NT2/D1 (cell line): ENCODE results near the gene KAZN.

ENCODE experiments used
- DNase-seq: peaks from one replicate; pipeline ENCODE4 v3.0.0-alpha.2; 2011; ENCODE audit warnings: low read depth, low spot score
- H3K27me3 ChIP-seq: 2 replicates; pipeline ENCODE4 v1.6.0; 2011; ENCODE audit warnings: mild to moderate bottlenecking; ENCODE audit not compliant: insufficient read length, insufficient read depth
- H3K36me3 ChIP-seq: 2 replicates; pipeline ENCODE4 v1.6.1; 2011; ENCODE audit warnings: mild to moderate bottlenecking, low read length, mixed read lengths; ENCODE audit not compliant: insufficient read depth, insufficient read length
- H3K4me1 ChIP-seq: 2 replicates; pipeline ENCODE4 v1.5.1; 2011; ENCODE audit not compliant: insufficient read depth, insufficient read length
- H3K4me3 ChIP-seq: 2 replicates; pipeline ENCODE4 v1.5.1; 2011; ENCODE audit warnings: low read depth; ENCODE audit not compliant: insufficient read length
- H3K9ac ChIP-seq: 2 replicates; pipeline ENCODE4 v1.6.0; 2011; ENCODE audit warnings: low read depth; ENCODE audit not compliant: insufficient read length
- H3K9me3 ChIP-seq: 2 replicates; pipeline ENCODE4 v1.5.1; 2011; ENCODE audit warnings: mild to moderate bottlenecking, low read length; ENCODE audit not compliant: insufficient read depth
- SUZ12 ChIP-seq: IDR thresholded peaks from 2 replicates; pipeline ENCODE4 v1.6.1; 2011; ENCODE audit not compliant: insufficient read length, insufficient read depth; ENCODE audit errors: extremely low read depth
- YY1 ChIP-seq: IDR thresholded peaks from 2 replicates; pipeline ENCODE4 v1.6.1; 2011; ENCODE audit not compliant: insufficient read length, insufficient read depth
- ZNF274 ChIP-seq: IDR thresholded peaks from 2 replicates; pipeline ENCODE4 v1.6.1; 2011; ENCODE audit warnings: mild to moderate bottlenecking, low read depth, low read length

The KAZN gene

DNA sequence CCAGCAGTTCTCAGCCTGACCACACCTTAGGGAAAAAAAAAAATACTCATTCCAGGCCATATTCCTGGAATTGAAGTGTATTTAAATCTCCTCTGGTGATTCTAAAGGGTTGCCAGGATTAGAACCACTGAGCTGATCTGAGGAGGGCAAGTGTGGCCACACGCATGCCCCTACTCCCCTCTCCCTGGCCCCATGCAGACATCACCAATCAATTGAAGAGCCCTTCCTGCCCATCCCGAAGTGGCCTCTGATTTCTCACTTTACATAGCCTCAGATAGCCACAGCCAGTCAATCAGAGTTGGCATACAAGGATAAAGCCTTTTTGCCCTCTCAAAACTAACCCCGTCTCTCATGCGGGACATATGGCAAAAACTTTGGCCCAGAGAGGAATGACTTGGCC lies 470.5 kb downstream of the KAZN start:
- DNase-seq: no peak
- Histone ChIP-seq H3K4me1 (no peaks in the 10 kb centered on the region), H3K36me3 (peaks cover 16% of the 10 kb centered on the region), H3K27me3 (no peaks in the 10 kb centered on the region), H3K4me3 (no peak overlapping the region), H3K9me3 (no peaks in the 10 kb centered on the region), H3K9ac (no peak overlapping the region)
- TF ChIP-seq YY1 (no peak), SUZ12 (no peak)

DNA sequence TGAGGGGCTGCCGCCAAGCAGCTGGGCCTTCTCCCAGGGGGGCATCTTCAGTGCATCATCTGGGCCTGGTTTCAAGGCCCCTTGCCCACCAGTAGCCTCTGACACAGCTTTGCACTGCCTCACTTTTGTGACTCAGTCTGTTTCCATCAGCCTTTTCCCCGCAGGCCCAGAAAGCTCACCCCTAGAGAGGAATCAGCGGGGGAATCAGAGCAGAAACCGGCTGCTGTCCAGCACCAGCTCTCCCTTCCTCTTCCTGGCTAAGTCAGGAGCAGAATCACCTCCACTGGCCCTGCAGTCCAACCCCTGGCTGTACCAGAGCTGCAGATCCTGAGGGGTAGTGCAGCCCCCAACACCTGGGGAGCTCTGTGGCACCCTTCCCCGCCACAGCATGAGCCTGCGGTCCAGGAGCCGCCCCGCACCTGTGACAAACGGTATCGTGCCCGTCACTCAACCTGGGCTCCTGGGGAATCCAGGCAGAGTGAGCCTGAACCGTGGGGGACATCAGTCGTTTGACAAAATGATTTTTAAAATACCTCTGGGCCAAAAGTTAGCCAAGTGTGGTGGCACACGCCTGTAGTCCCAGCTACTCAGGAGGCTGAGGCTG lies 471.8 kb downstream of the KAZN start:
- no peaks in the 10 kb centered on the region for H3K9me3 ChIP-seq
- H3K9ac ChIP-seq: no peak overlapping the region
- no peak overlapping the region for H3K4me3 ChIP-seq
- H3K27me3 ChIP-seq: no peaks in the 10 kb centered on the region
- H3K36me3 ChIP-seq: peaks cover 9% of the 10 kb centered on the region
- DNase-seq: no peak
- H3K4me1 ChIP-seq: no peaks in the 10 kb centered on the region
- TF ChIP-seq YY1 (no peak), ZNF274 (no peak), SUZ12 (no peak)

DNA sequence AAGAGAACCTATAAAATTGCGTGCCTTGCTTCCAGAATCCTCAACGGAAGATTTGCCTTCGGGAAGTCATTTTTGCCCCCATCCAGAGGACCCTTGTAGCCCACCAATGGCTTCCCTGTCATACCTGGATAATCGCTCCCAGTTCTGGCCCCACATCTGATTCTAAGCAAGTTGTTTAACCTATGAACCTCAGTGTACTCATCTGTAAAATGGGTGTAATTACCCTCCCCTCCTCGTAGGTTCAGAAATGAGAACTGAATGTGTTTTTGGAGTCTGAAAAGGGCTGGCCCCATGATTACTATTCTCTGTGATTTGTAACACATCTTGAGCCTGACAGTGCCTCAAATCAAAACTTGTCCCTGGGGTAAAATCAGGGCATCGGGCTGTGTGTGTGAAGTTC lies 473.5 kb downstream of the KAZN start:
- DNase-seq: no peak
- no peak for TF ChIP-seq YY1
- TF ChIP-seq ZNF274: no peak
- TF ChIP-seq SUZ12: no peak
- Histone ChIP-seq H3K9ac (no peak overlapping the region), H3K27me3 (no peaks in the 10 kb centered on the region), H3K9me3 (no peaks in the 10 kb centered on the region), H3K4me1 (no peaks in the 10 kb centered on the region), H3K36me3 (peaks cover 5% of the 10 kb centered on the region), H3K4me3 (no peak overlapping the region)

DNA sequence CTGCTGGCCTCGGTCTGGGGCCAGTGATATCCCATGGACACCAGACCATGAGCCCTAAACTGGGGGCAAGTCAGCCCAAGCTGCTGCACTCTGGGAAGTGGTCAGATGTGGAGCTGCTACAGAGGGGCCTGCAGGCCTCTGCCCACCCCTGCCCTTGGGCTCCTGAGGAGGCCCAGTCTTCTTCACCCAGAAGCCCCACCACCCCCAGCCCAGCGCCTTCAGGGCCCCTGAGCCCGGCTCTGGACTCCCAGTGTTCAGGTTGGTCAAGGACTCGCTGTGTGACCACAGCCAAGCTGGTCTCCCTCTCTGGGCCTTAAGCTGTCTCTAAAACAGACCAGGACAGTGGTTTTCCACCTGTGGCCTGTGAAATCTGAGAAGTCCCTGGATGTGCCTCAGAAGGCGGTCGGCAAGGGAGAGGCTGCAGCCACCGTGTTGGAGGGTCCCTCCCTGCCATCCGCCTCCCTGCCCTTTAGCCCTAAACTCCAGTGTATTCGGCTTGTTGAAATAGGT lies 475.4 kb downstream of the KAZN start:
- H3K9ac ChIP-seq: no peak overlapping the region

DNA sequence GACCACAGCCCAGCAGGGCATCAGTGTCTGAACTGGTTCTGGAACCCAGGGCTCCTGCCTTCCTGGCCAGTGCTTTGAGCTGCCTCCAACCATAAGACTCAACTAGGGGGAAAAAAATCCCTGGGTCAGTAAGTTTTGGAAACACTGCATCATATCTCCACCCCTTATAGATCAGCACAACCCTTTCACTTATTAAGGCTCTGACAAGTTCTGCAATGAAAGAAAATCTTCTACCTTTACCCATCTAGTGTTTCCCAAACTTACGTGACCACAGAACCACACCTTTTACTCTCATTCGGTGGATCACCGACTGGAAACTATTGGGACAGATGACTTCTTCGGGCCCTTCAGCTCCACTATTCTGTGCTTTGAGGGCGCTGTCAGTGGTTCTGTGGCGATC lies 476.7 kb downstream of the KAZN start:
- no peaks in the 10 kb centered on the region for H3K36me3 ChIP-seq

More for the DNA sequence above, 475.4 kb downstream of the KAZN start:
- Histone ChIP-seq H3K27me3 (no peaks in the 10 kb centered on the region), H3K9me3 (no peaks in the 10 kb centered on the region), H3K4me3 (no peak overlapping the region), H3K4me1 (no peaks in the 10 kb centered on the region), H3K36me3 (no peaks in the 10 kb centered on the region)
- TF ChIP-seq SUZ12: no peak
- no peak for TF ChIP-seq ZNF274
- TF ChIP-seq YY1: no peak
- DNase-seq: no peak

DNA sequence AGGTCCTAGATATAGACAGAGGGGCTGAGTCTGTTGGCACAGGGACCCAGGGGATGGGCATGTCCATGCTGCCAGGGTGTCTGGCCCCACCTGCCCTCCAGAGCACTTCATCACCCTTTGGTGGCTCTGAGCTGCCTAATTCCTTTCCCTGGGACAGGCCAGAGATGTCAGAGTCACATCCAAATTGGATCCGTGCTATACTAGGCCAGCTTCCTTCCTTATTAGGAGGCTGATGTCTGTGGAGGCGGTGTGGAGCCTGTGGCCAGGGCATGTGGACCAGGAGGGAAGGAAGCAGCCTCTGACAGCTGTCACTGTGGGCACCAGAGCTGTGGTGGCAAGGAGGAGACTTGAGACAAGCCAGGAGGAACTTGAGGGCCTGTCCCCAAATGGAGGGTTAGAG lies 477.3 kb downstream of the KAZN start:
- TF ChIP-seq YY1 (no peak), ZNF274 (no peak), SUZ12 (no peak)
- Histone ChIP-seq H3K9ac (no peak overlapping the region), H3K36me3 (no peaks in the 10 kb centered on the region), H3K9me3 (no peaks in the 10 kb centered on the region), H3K4me1 (no peaks in the 10 kb centered on the region), H3K27me3 (no peaks in the 10 kb centered on the region), H3K4me3 (no peak overlapping the region)
- DNase-seq: no peak

More for the DNA sequence above, 476.7 kb downstream of the KAZN start:
- DNase-seq: no peak
- Histone ChIP-seq H3K9me3 (no peaks in the 10 kb centered on the region), H3K4me1 (no peaks in the 10 kb centered on the region), H3K4me3 (no peak overlapping the region), H3K27me3 (no peaks in the 10 kb centered on the region), H3K9ac (no peak overlapping the region)
- TF ChIP-seq YY1: no peak
- no peak for TF ChIP-seq ZNF274
- no peak for TF ChIP-seq SUZ12

DNA sequence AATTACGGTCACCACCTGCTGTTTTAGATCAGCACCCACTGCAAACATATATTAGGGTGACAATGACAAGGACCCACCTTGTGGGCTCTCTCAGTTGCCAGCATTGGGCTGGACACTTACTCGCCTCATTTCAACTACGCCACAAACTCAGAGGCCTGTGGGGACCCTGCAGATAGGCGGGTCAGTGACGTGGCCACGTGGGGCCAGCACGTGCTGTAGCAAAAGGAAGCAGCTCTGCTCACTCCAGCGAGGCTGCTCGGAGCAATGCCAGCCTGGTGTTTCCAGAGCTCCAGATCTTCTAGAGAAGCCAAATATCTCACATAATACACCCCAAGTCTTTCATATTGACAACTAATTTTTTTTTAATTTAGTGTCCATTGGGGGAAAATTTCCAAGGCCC lies 478.3 kb downstream of the KAZN start:
- Histone ChIP-seq H3K4me3 (no peak overlapping the region), H3K27me3 (no peaks in the 10 kb centered on the region), H3K36me3 (no peaks in the 10 kb centered on the region), H3K4me1 (no peaks in the 10 kb centered on the region), H3K9ac (no peak overlapping the region), H3K9me3 (no peaks in the 10 kb centered on the region)
- no peak for DNase-seq
- TF ChIP-seq SUZ12: no peak
- no peak for TF ChIP-seq YY1
- no peak for TF ChIP-seq ZNF274

DNA sequence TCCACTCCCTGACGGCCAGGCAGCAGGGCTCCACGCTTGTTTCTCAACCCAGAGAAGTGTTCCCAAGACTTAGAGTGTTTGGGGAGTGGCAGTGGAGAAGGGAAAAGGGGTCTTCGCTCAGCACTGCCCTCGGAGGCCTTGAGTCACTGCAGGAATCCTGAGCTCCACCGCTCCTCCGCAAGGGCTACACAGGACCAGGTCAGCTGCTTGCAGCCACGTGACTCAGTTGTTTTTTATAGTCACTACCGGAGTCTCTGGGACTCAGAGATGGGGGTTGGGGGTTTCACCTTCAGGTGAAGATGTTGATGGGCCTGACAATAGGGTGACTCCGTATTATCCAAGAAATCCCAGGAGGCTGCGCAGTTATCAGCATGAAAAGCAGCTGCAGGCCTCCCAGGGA lies 478.9 kb downstream of the KAZN start:
- H3K4me3 ChIP-seq: no peak overlapping the region
- no peaks in the 10 kb centered on the region for H3K36me3 ChIP-seq
- no peaks in the 10 kb centered on the region for H3K4me1 ChIP-seq
- TF ChIP-seq ZNF274: no peak
- TF ChIP-seq YY1: no peak
- no peak for TF ChIP-seq SUZ12
- H3K9me3 ChIP-seq: no peaks in the 10 kb centered on the region
- no peak for DNase-seq
- no peak overlapping the region for H3K9ac ChIP-seq
- H3K27me3 ChIP-seq: no peaks in the 10 kb centered on the region
